ENCODE measurements around the gene KCTD1.
"Not testable (repeated sequence)": the region's sequence is repeated elsewhere in the genome, so short reads cannot be mapped to it uniquely, and the experiment has no call there.

The KCTD1 gene

GRCh38 chr18:26454616-26455015 is 93.7 kb downstream of the KCTD1 start:
- no peak for DNase-seq

GRCh38 chr18:26454192-26454591 is 94.2 kb downstream of the KCTD1 start:
- DNase-seq = no peak

- no peak for DNase-seq
Observed at GRCh38 chr18:26453386-26453901, 94.9 kb downstream of the KCTD1 start.

GRCh38 chr18:26450989-26451682 is 97.2 kb downstream of the KCTD1 start:
- DNase-seq = no peak

GRCh38 chr18:26448714-26449159 is 99.6 kb downstream of the KCTD1 start:
- no peak for DNase-seq

GRCh38 chr18:26443853-26444252 is 104.5 kb downstream of the KCTD1 start:
- no peak for DNase-seq

GRCh38 chr18:26442126-26442525 is 106.2 kb downstream of the KCTD1 start:
- no peak for DNase-seq

GRCh38 chr18:26440644-26441043 is 107.7 kb downstream of the KCTD1 start:
- no peak for DNase-seq

GRCh38 chr18:26439537-26439936 is 108.8 kb downstream of the KCTD1 start:
- no peak for DNase-seq

GRCh38 chr18:26438980-26439379 is 109.4 kb downstream of the KCTD1 start:
- no peak for DNase-seq

- DNase-seq = not testable (repeated sequence)
Observed at GRCh38 chr18:26437634-26438033, 110.7 kb downstream of the KCTD1 start.

GRCh38 chr18:26436176-26437051 is 111.9 kb downstream of the KCTD1 start:
- no peak for DNase-seq

GRCh38 chr18:26435415-26436095 is 112.8 kb downstream of the KCTD1 start:
- no peak for DNase-seq

GRCh38 chr18:26434887-26435286 is 113.5 kb downstream of the KCTD1 start:
- no peak for DNase-seq

GRCh38 chr18:26432651-26433424 is 115.5 kb downstream of the KCTD1 start:
- DNase-seq = no peak

- DNase-seq = peak; percentile 64 to 76
Observed at GRCh38 chr18:26429535-26430226, 118.7 kb downstream of the KCTD1 start.

GRCh38 chr18:26425148-26425531 is 123.2 kb downstream of the KCTD1 start:
- no peak for DNase-seq

GRCh38 chr18:26424428-26425147 is 123.8 kb downstream of the KCTD1 start:
- DNase-seq = no peak

GRCh38 chr18:26422472-26423162 is 125.7 kb downstream of the KCTD1 start:
- no peak for DNase-seq

GRCh38 chr18:26421931-26422330 is 126.4 kb downstream of the KCTD1 start:
- no peak for DNase-seq

- DNase-seq = no peak
Observed at GRCh38 chr18:26421503-26421902, 126.8 kb downstream of the KCTD1 start.
